Hepatocyte (in vitro differentiated cells): Measurements from ENCODE around the gene FZD8. TPM values are rescaled to one million over a fixed set of nuclear protein-coding genes. Genes with fewer than 3 reads are reported as not detected.
A peak's percentile ranks its signal among the peaks of the same experiment; 100 is the strongest.

ENCODE experiments used
- DNase-seq: peaks from one replicate; pipeline ENCODE4 v3.0.0-alpha.2; 2016; ENCODE audit warnings: low spot score
- H2AFZ ChIP-seq: fragments of 200-600 bp; sonication (generic); 2 replicates; pipeline ENCODE4 v1.6.0; 2016; ENCODE audit warnings: antibody characterized with exemption, mild to moderate bottlenecking
- H3K27ac ChIP-seq: fragments of 200-600 bp; sonication (generic); 2 replicates; pipeline ENCODE4 v1.5.1; 2016; ENCODE audit warnings: mild to moderate bottlenecking
- H3K27me3 ChIP-seq: fragments of 200-600 bp; sonication (generic); 2 replicates; pipeline ENCODE4 v1.6.1; 2016
- H3K36me3 ChIP-seq: fragments of 200-600 bp; sonication (generic); replicated peaks from 2 replicates; pipeline ENCODE4 v1.5.1; 2016; ENCODE audit warnings: low read depth; ENCODE audit not compliant: insufficient read depth
- H3K4me1 ChIP-seq: fragments of 200-600 bp; sonication (generic); 2 replicates; pipeline ENCODE4 v1.5.1; 2016; ENCODE audit warnings: mild to moderate bottlenecking, moderate library complexity; ENCODE audit not compliant: insufficient read depth
- H3K4me2 ChIP-seq: fragments of 200-600 bp; sonication (generic); 2 replicates; pipeline ENCODE4 v1.6.0; 2016
- H3K4me3 ChIP-seq: fragments of 200-600 bp; sonication (generic); 2 replicates; pipeline ENCODE4 v1.5.1; 2016; ENCODE audit warnings: mild to moderate bottlenecking
- H3K79me2 ChIP-seq: fragments of 200-600 bp; sonication (generic); 2 replicates; pipeline ENCODE4 v1.6.0; 2017; ENCODE audit warnings: mild to moderate bottlenecking
- H3K9me2 ChIP-seq: fragments of 200-600 bp; sonication (generic); replicated peaks from 2 replicates; pipeline ENCODE4 v1.6.0; 2017; ENCODE audit warnings: mild to moderate bottlenecking; ENCODE audit not compliant: insufficient read depth
- H3K9me3 ChIP-seq: fragments of 200-600 bp; sonication (generic); 2 replicates; pipeline ENCODE4 v1.5.1; 2016; ENCODE audit warnings: low read depth, mild to moderate bottlenecking
- H4K20me1 ChIP-seq: fragments of 200-600 bp; sonication (generic); 2 replicates; pipeline ENCODE4 v1.6.0; 2016; ENCODE audit warnings: mild to moderate bottlenecking; ENCODE audit not compliant: insufficient read depth, poor library complexity, severe bottlenecking
- EZH2 ChIP-seq: fragments of 200-600 bp; sonication (generic); IDR thresholded peaks from 2 replicates; pipeline ENCODE4 v1.6.1; 2016; ENCODE audit warnings: antibody characterized with exemption, mild to moderate bottlenecking, borderline replicate concordance
- EZH2phosphoT487 ChIP-seq: fragments of 200-600 bp; sonication (generic); IDR thresholded peaks from one replicate; pipeline ENCODE4 v1.6.1; 2018; ENCODE audit warnings: antibody characterized with exemption, mild to moderate bottlenecking, low read depth, moderate library complexity; ENCODE audit not compliant: unreplicated experiment, severe bottlenecking
- WGBS: methylation state at CpG from one replicate; pipeline ENCODE4 v1.1.6; 2016; ENCODE audit warnings: low lambda C conversion rate; ENCODE audit errors: missing lambda C conversion rate; 5-methylcytosine and 5-hydroxymethylcytosine counted together
- polyA plus RNA-seq: library from polyadenylated mRNA; unstranded; fragments of >200 nt; fragmentation: Nextera tagmentation; extraction: Ambion mirVana; gene quantifications from 2 replicates; pipeline ENCODE4 v1.2.1, GENCODE V29; 2016
- total RNA-seq: library from RNA; depleted of rRNA; stranded (reverse); fragments of >200 nt; gene quantifications from 2 replicates; pipeline ENCODE4 v1.2.3, GENCODE V29; 2014
- TF ChIP-seq, protein P1 (sequence below): fragments of 200-600 bp; sonication (generic); IDR thresholded peaks from 2 replicates; pipeline ENCODE4 v1.5.1; 2016; ENCODE audit warnings: antibody characterized with exemption, mild to moderate bottlenecking; ENCODE audit not compliant: poor library complexity

FZD8 gene
- total and polyA plus RNA-seq, 2 experiments from 2014 or later: 3.7 to 7.7 TPM

DNA sequence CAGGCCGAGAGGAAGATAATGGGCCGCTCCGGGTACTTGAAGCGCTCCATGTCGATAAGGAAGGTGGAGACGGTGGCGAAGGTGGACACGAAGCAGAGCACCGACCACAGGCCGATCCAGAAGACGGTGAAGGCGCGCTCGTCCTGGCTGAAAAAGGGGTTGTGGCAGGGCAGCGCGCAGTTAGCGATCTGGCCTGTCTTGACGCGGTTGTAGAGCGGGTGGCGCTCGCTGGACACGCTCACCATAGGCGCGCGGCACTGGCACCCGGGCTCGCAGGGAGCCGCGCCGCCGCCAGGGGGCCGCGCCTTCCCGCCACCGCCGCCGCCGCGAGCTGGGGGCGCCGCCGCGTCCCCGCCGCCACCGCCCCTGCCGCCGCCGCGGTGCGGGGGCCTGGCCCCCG lies 1.6 kb downstream of the FZD8 start:
- peaks cover 2% of the 10 kb centered on the region for H4K20me1 ChIP-seq
- peak overlapping the region; percentile 98 for H3K4me2 ChIP-seq
- no peaks in the 10 kb centered on the region for H3K36me3 ChIP-seq
- H3K27me3 ChIP-seq: peaks cover 37% of the 10 kb centered on the region
- no peaks in the 10 kb centered on the region for H3K9me3 ChIP-seq
- H3K4me3 ChIP-seq: no peak overlapping the region
- H3K9me2 ChIP-seq: no peaks in the 10 kb centered on the region
- no peak overlapping the region for H2AFZ ChIP-seq
- TF ChIP-seq, protein P1, sequence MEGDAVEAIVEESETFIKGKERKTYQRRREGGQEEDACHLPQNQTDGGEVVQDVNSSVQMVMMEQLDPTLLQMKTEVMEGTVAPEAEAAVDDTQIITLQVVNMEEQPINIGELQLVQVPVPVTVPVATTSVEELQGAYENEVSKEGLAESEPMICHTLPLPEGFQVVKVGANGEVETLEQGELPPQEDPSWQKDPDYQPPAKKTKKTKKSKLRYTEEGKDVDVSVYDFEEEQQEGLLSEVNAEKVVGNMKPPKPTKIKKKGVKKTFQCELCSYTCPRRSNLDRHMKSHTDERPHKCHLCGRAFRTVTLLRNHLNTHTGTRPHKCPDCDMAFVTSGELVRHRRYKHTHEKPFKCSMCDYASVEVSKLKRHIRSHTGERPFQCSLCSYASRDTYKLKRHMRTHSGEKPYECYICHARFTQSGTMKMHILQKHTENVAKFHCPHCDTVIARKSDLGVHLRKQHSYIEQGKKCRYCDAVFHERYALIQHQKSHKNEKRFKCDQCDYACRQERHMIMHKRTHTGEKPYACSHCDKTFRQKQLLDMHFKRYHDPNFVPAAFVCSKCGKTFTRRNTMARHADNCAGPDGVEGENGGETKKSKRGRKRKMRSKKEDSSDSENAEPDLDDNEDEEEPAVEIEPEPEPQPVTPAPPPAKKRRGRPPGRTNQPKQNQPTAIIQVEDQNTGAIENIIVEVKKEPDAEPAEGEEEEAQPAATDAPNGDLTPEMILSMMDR: peak; percentile 52
- TF ChIP-seq EZH2: no peak
- H3K27ac ChIP-seq: no peak overlapping the region
- DNase-seq: peak; percentile 87
- H3K79me2 ChIP-seq: no peaks in the 10 kb centered on the region
- WGBS: under 1% methylated on average over 24 of the region's 53 CpGs
- peaks cover 26% of the 10 kb centered on the region for H3K4me1 ChIP-seq

DNA sequence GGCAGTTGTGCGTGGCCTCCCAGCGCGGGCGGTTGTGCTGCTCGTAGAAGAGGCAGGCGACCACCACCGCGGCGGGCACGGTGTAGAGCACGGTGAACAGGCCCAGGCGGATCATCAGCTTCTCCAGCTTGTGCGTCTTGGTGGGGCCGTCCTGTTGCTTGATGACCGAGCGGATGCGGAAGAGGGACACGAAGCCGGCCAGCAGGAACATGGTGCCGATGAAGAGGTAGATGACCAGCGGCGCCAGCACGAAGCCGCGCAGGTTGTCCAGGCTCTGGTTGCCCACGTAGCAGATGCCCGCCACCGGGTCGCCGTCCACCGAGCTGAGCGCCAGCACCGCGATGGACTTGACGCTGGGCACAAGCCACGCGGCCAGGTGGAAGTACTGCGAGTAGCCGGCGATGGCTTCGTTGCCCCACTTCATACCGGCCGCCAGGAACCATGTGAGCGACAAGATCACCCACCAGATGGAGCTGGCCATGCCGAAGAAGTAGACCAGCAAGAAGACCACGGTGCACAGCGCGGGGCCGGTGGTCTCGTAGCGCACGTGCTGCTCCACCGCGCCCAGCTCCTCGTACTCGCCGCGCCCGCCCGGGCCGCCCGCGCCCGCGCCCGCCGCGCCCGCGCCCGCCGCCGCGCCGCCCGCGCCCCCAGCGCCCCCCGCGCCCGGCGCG lies 2.2 kb downstream of the FZD8 start:
- H3K27me3 ChIP-seq: peaks cover 31% of the 10 kb centered on the region
- TF ChIP-seq EZH2phosphoT487 (no peak), EZH2 (no peak)
- TF ChIP-seq, protein P1: no peak
- peak overlapping the region; percentile 8 for H3K4me3 ChIP-seq
- 4% methylated on average over 50 of the region's 83 CpGs for WGBS
- H2AFZ ChIP-seq: peak overlapping the region; percentile 24
- H3K9me2 ChIP-seq: no peaks in the 10 kb centered on the region
- peak; percentile 59 for DNase-seq
- peaks cover 26% of the 10 kb centered on the region for H3K4me1 ChIP-seq
- H3K36me3 ChIP-seq: no peaks in the 10 kb centered on the region
- H4K20me1 ChIP-seq: peaks cover 2% of the 10 kb centered on the region
- no peak overlapping the region for H3K27ac ChIP-seq
- H3K79me2 ChIP-seq: no peaks in the 10 kb centered on the region
- H3K4me2 ChIP-seq: peak overlapping the region; percentile 98
- H3K9me3 ChIP-seq: no peaks in the 10 kb centered on the region

DNA sequence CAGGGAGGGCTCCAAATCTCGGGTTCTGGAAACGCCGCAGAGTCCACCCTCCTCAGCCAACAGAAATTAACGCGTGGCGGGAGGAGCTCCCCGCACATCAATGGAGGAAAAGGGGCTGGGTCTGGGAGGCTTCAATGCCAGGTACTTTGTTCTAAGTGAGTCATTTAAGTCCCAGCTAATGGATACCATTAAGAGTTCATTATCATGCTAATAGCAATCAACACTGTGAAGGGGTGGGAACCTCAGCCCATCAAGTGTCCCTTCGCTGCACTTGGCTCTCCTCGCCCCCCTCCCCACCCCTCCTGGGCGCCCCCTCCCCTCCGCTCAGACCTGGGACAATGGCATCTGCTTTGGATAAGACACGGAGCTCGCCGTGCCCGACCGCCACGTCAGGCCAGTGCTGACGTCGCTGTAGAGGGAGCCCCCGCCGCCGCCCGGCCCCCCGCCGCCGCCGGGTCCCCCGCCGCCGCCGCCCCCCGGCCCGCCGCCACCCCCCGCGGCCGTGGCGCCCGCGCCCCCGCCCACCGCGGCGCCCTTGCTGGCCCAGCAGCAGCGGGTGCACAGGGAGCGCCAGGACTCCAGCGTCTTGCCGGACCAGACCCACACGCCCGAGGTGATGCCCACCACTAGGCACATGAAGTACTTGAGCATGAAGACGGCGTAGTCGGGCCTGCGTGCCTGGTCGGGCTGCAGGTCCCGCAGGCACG lies 2.9 kb downstream of the FZD8 start:
- WGBS: 8% methylated on average over 30 of the region's 57 CpGs
- peaks cover 2% of the 10 kb centered on the region for H4K20me1 ChIP-seq
- H2AFZ ChIP-seq: peak overlapping the region; percentile 24
- H3K9me2 ChIP-seq: no peaks in the 10 kb centered on the region
- H3K27ac ChIP-seq: no peak overlapping the region
- no peaks in the 10 kb centered on the region for H3K9me3 ChIP-seq
- no peaks in the 10 kb centered on the region for H3K36me3 ChIP-seq
- peaks cover 23% of the 10 kb centered on the region for H3K4me1 ChIP-seq
- H3K79me2 ChIP-seq: no peaks in the 10 kb centered on the region
- peak overlapping the region; percentile 98 for H3K4me2 ChIP-seq
- H3K4me3 ChIP-seq: peak overlapping the region; percentile 8
- peak; percentile 13 for DNase-seq
- peak; percentile 38 for TF ChIP-seq EZH2
- TF ChIP-seq, protein P1: no peak
- peak; percentile 5 for TF ChIP-seq EZH2phosphoT487
- H3K27me3 ChIP-seq: peaks cover 24% of the 10 kb centered on the region
